Measurements from ENCODE around the gene KIAA1755. TPM values are rescaled to one million over a fixed set of nuclear protein-coding genes. Genes with fewer than 3 reads are reported as not detected.

The KIAA1755 gene
- total and polyA plus RNA-seq, 9 of the 15 experiments (the other 6 are each of a cell fraction or from before 2014, with no cell fraction given): not detected

- DNase-seq (ENCODE audit: extremely low read depth in 1 of 4, low spot score in 3 of 4) (no peak), ATAC-seq (no peak), FAIRE-seq (no peak)
- Histone ChIP-seq H4K20me1 (replicated peaks; ENCODE audit: control insufficient read depth, insufficient read depth, low read length) (peaks cover 3% of the 10 kb centered on the region; the same call in 1 of the 2 replicates), H3K9me1 (ENCODE audit: control insufficient read depth, insufficient read depth, low read length) (no peaks in the 10 kb centered on the region), H3K4me1 (replicated peaks in 1 of 2; ENCODE audit: control insufficient read depth in 2 of 2, insufficient read depth in 2 of 2, low read length in 2 of 2) (no peaks in the 10 kb centered on the region), H3K4me3 (no peak overlapping the region), H3K27me3 (ENCODE audit: control insufficient read depth in 2 of 2, insufficient read depth in 2 of 2, low read length in 2 of 2) (peaks cover 31 to 67% of the 10 kb centered on the region in 2 experiments), H3K79me2 (ENCODE audit: control insufficient read depth, insufficient read depth, low read length) (no peaks in the 10 kb centered on the region), H3K9me3 (replicated peaks; ENCODE audit: control insufficient read depth, insufficient read depth, low read depth, low read length) (no peaks in the 10 kb centered on the region), H3K4me2 (ENCODE audit: insufficient read depth, low read length) (no peak overlapping the region), H3K36me3 (ENCODE audit: control insufficient read depth, insufficient read depth, low read length) (no peaks in the 10 kb centered on the region), H2AFZ (ENCODE audit: low read depth, low read length) (no peak overlapping the region), H3K27ac (ENCODE audit: extremely low read depth, low read depth, low read length) (no peak overlapping the region), H3K9ac (ENCODE audit: insufficient read depth in 1 of 2, low read depth in 2 of 2, low read length in 2 of 2) (no peak overlapping the region)
- intact Hi-C loops (cut with micrococcal nuclease): no loop called here
- 0% methylated on average over 5 of the region's 5 CpGs for WGBS (ENCODE audit: insufficient coverage, low coverage, missing lambda C conversion rate)
- in situ Hi-C loops (cut with MboI): no loop called here
- TF ChIP-seq LEF1 (IDR thresholded peaks at IDR 0.05) (no peak), GABPB1 (CRISPR knock-in tag; IDR thresholded peaks at IDR 0.05) (no peak), ZNF347 (CRISPR knock-in tag; IDR thresholded peaks at IDR 0.05; ENCODE audit: low read depth) (no peak), NRF1 (conservative IDR thresholded peaks at IDR 0.05 in 1 of 2, IDR thresholded peaks at IDR 0.05 in 1 of 2) (no peak), CREB5 (CRISPR knock-in tag; IDR thresholded peaks at IDR 0.05) (no peak), HBP1 (CRISPR knock-in tag; IDR thresholded peaks at IDR 0.05) (no peak), ZNF197 (CRISPR knock-in tag; IDR thresholded peaks at IDR 0.05; ENCODE audit: low read depth) (no peak), ETV6 (IDR thresholded peaks at IDR 0.05; ENCODE audit: borderline replicate concordance in 1 of 2, low read depth in 2 of 2, low read length in 1 of 2) (no peak), ETV6 (CRISPR knock-in tag; IDR thresholded peaks at IDR 0.05; ENCODE audit: borderline replicate concordance) (no peak), ATF1 (CRISPR knock-in tag; IDR thresholded peaks at IDR 0.05) (no peak), ATF1 (tag; IDR thresholded peaks at IDR 0.05) (no peak), MIER1 (IDR thresholded peaks at IDR 0.05; ENCODE audit: low read depth) (no peak), HDAC2 (IDR thresholded peaks at IDR 0.05) (no peak), RBBP5 (IDR thresholded peaks at IDR 0.05; ENCODE audit: borderline replicate concordance, insufficient read depth, low read length, poor library complexity, severe bottlenecking) (no peak), ZNF408 (CRISPR knock-in tag; IDR thresholded peaks at IDR 0.05; ENCODE audit: low read depth) (no peak), THRA (IDR thresholded peaks at IDR 0.05) (no peak), FOSL1 (tag; conservative IDR thresholded peaks at IDR 0.05) (no peak)
- ChIA-PET POLR2A (interaction anchor here (0.6 to 0.7 kb wide), 2 partner anchors 525 to 1910 kb away, joined by 3 read pairs; no protein-coding TSS in a partner anchor), CTCF (ENCODE audit: low intra/inter-chr PET ratio) (no interaction called here)
- BruUV-seq (replicated peaks): no TSS peak
These were observed 35.3 kb upstream of the KIAA1755 start for GRCh38 chr20:38295811-38296210.

All from K562 (cell line).